Endothelial cell (in vitro differentiated cells): ENCODE data around the gene SLC25A4. TPM values are rescaled to one million over a fixed set of nuclear protein-coding genes. Genes with fewer than 3 reads are reported as not detected.

ENCODE experiments used
- DNase-seq: peaks from one replicate; pipeline ENCODE4 v3.0.0; 2021; ENCODE audit warnings: low spot score
- H3K27ac Mint-ChIP-seq: one replicate; pipeline ENCODE4 v1.8.0; 2021; ENCODE audit warnings: mixed read lengths, inconsistent platforms; ENCODE audit not compliant: unreplicated experiment
- H3K27me3 Mint-ChIP-seq: one replicate; pipeline ENCODE4 v1.8.0; 2021; ENCODE audit warnings: mild to moderate bottlenecking, moderate library complexity, mixed read lengths, inconsistent platforms; ENCODE audit not compliant: unreplicated experiment
- H3K36me3 Mint-ChIP-seq: one replicate; pipeline ENCODE4 v1.8.0; 2021; ENCODE audit warnings: mild to moderate bottlenecking, low read depth, mixed read lengths, inconsistent platforms; ENCODE audit not compliant: unreplicated experiment
- H3K4me1 Mint-ChIP-seq: one replicate; pipeline ENCODE4 v1.8.0; 2021; ENCODE audit warnings: mild to moderate bottlenecking, mixed read lengths, inconsistent platforms; ENCODE audit not compliant: unreplicated experiment
- H3K4me3 Mint-ChIP-seq: one replicate; pipeline ENCODE4 v1.8.0; 2021; ENCODE audit warnings: mild to moderate bottlenecking, mixed read lengths, inconsistent platforms; ENCODE audit not compliant: unreplicated experiment
- H3K9me3 Mint-ChIP-seq: one replicate; pipeline ENCODE4 v1.8.0; 2021; ENCODE audit warnings: mixed read lengths, inconsistent platforms; ENCODE audit not compliant: unreplicated experiment
- CTCF ChIP-seq: fragments of 200-600 bp; sonication (generic); IDR thresholded peaks from one replicate; pipeline ENCODE4 v1.5.0; 2021; ENCODE audit warnings: antibody characterized with exemption; ENCODE audit not compliant: unreplicated experiment
- long read RNA-seq: library from polyadenylated mRNA; unstranded; transcript quantifications from one replicate; pipeline ENCODE4 v2.0.0, GENCODE V29; 2020; ENCODE audit not compliant: unreplicated experiment
- total RNA-seq: library from RNA; stranded (reverse); fragmentation: NEBNext Ultra II Directional; extraction: Animal tissue kit (Norgen Biotek cat#: 25700); gene quantifications from one replicate; pipeline ENCODE4 v1.2.1, GENCODE V29; 2021; ENCODE audit not compliant: unreplicated experiment

Gene SLC25A4
- 8.9 TPM for total RNA-seq
- long read RNA-seq, full-length matches to known transcripts, result 31 of 35 reads
- long read RNA-seq, partial matches to known transcripts, result 1 of 35 reads
- long read RNA-seq, other reads (novel, unspliced or antisense), result 3 of 35 reads

- TF ChIP-seq CTCF, result peak; percentile 53
- H3K4me1 Mint-ChIP-seq, result peaks cover 16% of the 10 kb centered on the region
- H3K27ac Mint-ChIP-seq, result no peak within 1 kb of the TSS
- no peaks in the 10 kb centered on the region for H3K36me3 Mint-ChIP-seq
- peak; percentile 87 for DNase-seq
- peak within 1 kb of the TSS; percentile 91 for H3K4me3 Mint-ChIP-seq
- peaks cover 5% of the 10 kb centered on the region for H3K27me3 Mint-ChIP-seq
- no peaks in the 10 kb centered on the region for H3K9me3 Mint-ChIP-seq
These were observed at the start of gene SLC25A4 for GRCh38 chr4:185142912-185143600. Gene SLC25A4, plus strand, starts transcription at chr4:185143266. Its CDS starts 107 bp downstream, at chr4:185143373.

DNA sequence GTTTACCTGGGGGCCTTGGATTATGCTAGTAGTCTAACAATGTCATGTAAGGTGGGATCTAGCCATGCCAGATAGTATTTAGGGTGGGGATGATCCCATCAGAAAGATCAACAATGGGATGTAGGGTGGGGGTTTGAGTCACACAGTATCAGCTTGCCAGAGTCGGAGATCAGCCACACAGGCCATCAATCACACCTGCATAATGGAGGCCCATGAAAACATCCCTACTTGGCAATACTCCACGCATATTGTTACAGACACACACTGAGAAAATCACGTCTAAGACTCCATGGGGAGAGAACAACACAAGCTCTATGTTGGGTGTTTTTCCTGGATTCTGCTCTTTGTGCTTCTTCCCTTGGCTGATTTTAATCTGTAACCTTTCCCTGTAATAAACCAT, 49.5 kb upstream of the SLC25A4 start:
- no peaks in the 10 kb centered on the region for H3K36me3 Mint-ChIP-seq
- peaks cover 2% of the 10 kb centered on the region for H3K27me3 Mint-ChIP-seq
- no peak overlapping the region for H3K4me3 Mint-ChIP-seq
- no peak for TF ChIP-seq CTCF
- H3K27ac Mint-ChIP-seq, result no peak overlapping the region
- no peaks in the 10 kb centered on the region for H3K4me1 Mint-ChIP-seq
- H3K9me3 Mint-ChIP-seq, result no peaks in the 10 kb centered on the region
- DNase-seq, result no peak

GRCh38 chr4:185096032-185096653, 46.9 kb upstream of the SLC25A4 start:
- Mint-ChIP-seq H3K4me3 (no peak overlapping the region), H3K9me3 (no peaks in the 10 kb centered on the region), H3K36me3 (no peaks in the 10 kb centered on the region), H3K27ac (no peak overlapping the region), H3K4me1 (no peaks in the 10 kb centered on the region), H3K27me3 (peaks cover 2% of the 10 kb centered on the region)
- peak; percentile 41 for DNase-seq
- peak; percentile 66 for TF ChIP-seq CTCF

DNA sequence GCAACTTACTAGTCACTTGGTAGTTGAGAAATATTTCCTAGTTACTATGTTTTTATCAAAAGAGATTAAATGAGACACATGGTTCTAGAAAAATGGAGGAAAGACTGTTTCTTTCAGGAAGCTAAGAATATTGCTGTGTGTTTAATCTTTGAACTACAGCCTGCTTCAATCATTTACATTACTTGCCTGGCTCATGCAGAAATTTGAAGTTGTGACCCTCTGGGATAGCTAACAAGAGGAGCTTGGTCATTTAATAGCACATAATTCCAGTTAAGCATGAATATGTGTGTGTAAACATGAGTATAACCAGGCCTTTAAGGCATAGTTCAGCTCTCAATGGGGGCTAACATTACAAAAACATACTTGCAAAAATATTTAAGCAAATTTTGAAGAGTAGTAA, 44.6 kb upstream of the SLC25A4 start:
- H3K9me3 Mint-ChIP-seq, result no peaks in the 10 kb centered on the region
- H3K36me3 Mint-ChIP-seq, result no peaks in the 10 kb centered on the region
- H3K4me1 Mint-ChIP-seq, result no peaks in the 10 kb centered on the region
- no peak overlapping the region for H3K4me3 Mint-ChIP-seq
- no peak for TF ChIP-seq CTCF
- H3K27me3 Mint-ChIP-seq, result peaks cover 4% of the 10 kb centered on the region
- H3K27ac Mint-ChIP-seq, result no peak overlapping the region
- DNase-seq, result no peak
